GM12878 (cell line): Measurements from ENCODE around the gene PDGFD. TPM values are rescaled to one million over a fixed set of nuclear protein-coding genes. Genes with fewer than 3 reads are reported as not detected.

ENCODE experiments used
- ATAC-seq: fragments of 200-7000 bp; cut with Tn5 transposase; 3 replicates; pipeline ENCODE4 v1.9.1; 2020; ENCODE audit warnings: mild to moderate bottlenecking, moderate library complexity
- BruUV-seq: library from RNA; stranded (reverse); fragments of 400-500 nt; replicated peaks from 2 replicates; lab custom pipeline; 2021; lab: Mats Ljungman, UMichigan
- CTCF ChIA-PET: fragments of 300-600 bp; sonication (Branson Sonifier 250); formaldehyde crosslinking; extraction: SDS; loops from one replicate; lab custom pipeline; 2021; ENCODE audit warnings: inconsistent platforms; lab: Yijun Ruan, JAX
- POLR2A ChIA-PET: fragments of 350-600 bp; formaldehyde crosslinking; extraction: SDS; loops from one replicate; lab custom pipeline; 2021; ENCODE audit warnings: inconsistent platforms; lab: Charles Lee
- RAD21 ChIA-PET: fragments of 300-600 bp; sonication (Branson Sonifier 250); formaldehyde crosslinking; loops from one replicate; lab custom pipeline; 2023; ENCODE audit warnings: antibody characterized with exemption; ENCODE audit not compliant: unreplicated experiment; lab: Charles Lee
- SMC1A ChIA-PET: fragments of 300-600 bp; sonication (Branson Sonifier 250); formaldehyde crosslinking; loops from one replicate; lab custom pipeline; 2023; ENCODE audit not compliant: unreplicated experiment, uncharacterized antibody; lab: Charles Lee
- DNase-seq: peaks from one replicate; pipeline ENCODE4 v3.0.0-alpha.2; 2011; ENCODE audit warnings: low read depth, low spot score
- FAIRE-seq: peaks from 3 replicates; lab custom pipeline; 2011; peaks lifted over from hg19 to GRCh38; lab: Jason Lieb, UNC
- H2AFZ ChIP-seq: 2 replicates; pipeline ENCODE4 v1.6.0; 2011; ENCODE audit warnings: low read depth, low read length, control low read depth; ENCODE audit not compliant: control insufficient read depth
- H3K27ac ChIP-seq: 2 replicates; pipeline ENCODE4 v1.5.1; 2011; ENCODE audit warnings: control low read depth; ENCODE audit not compliant: control insufficient read depth, insufficient read depth
- H3K27me3 ChIP-seq, 2 experiments: replicated peaks in 1 of 2; 2 replicates each; pipeline versions ENCODE4 v1.6.0 to v1.6.1; 2011; ENCODE audit warnings: low read length in 1 of 2; ENCODE audit not compliant: control insufficient read depth in 2 of 2, insufficient read depth in 2 of 2
- H3K36me3 ChIP-seq, 2 experiments: 2 replicates each; pipeline ENCODE4 v1.5.1; 2011; ENCODE audit warnings: low read length in 1 of 2; ENCODE audit not compliant: control insufficient read depth in 2 of 2, insufficient read depth in 2 of 2
- H3K4me1 ChIP-seq: 2 replicates; pipeline ENCODE4 v1.6.1; 2011; ENCODE audit warnings: mild to moderate bottlenecking, low read length, moderate library complexity, mixed read lengths; ENCODE audit not compliant: control insufficient read depth, insufficient read depth
- H3K4me2 ChIP-seq: 2 replicates; pipeline ENCODE4 v1.6.0; 2011; ENCODE audit warnings: control low read depth; ENCODE audit not compliant: control insufficient read depth, insufficient read depth
- H3K4me3 ChIP-seq: fragments of 200-600 bp; sonication (generic); 2 replicates; pipeline ENCODE4 v1.5.1; 2016
- H3K79me2 ChIP-seq: 2 replicates; pipeline ENCODE4 v1.6.0; 2011; ENCODE audit warnings: low read length; ENCODE audit not compliant: control insufficient read depth, insufficient read depth
- H3K9ac ChIP-seq: 2 replicates; pipeline ENCODE4 v1.8.0; 2011; ENCODE audit warnings: low read length, control low read depth, mixed read lengths; ENCODE audit not compliant: control insufficient read depth, insufficient read depth
- H3K9me3 ChIP-seq: replicated peaks from 3 replicates; pipeline ENCODE4 v1.5.1; 2011; ENCODE audit warnings: mild to moderate bottlenecking, low read length; ENCODE audit not compliant: control insufficient read depth, insufficient read depth
- H4K20me1 ChIP-seq: 2 replicates; pipeline ENCODE4 v1.6.0; 2011; ENCODE audit not compliant: control insufficient read depth, insufficient read depth
- BMI1 ChIP-seq: fragments of 450-650 bp; IDR thresholded peaks from 2 replicates; pipeline ENCODE4 v1.6.1; 2016; ENCODE audit warnings: mild to moderate bottlenecking, moderate library complexity, borderline replicate concordance
- CHD4 ChIP-seq: fragments of 200-600 bp; sonication (generic); IDR thresholded peaks from 2 replicates; pipeline ENCODE4 v1.6.1; 2016; ENCODE audit warnings: mild to moderate bottlenecking
- ESRRA ChIP-seq: IDR thresholded peaks from 2 replicates; pipeline ENCODE4 v1.6.1; 2012; ENCODE audit warnings: mild to moderate bottlenecking, low read length, improper control_type of control experiment
- GABPA ChIP-seq: IDR thresholded peaks from 2 replicates; pipeline ENCODE4 v1.6.1; 2014; ENCODE audit warnings: antibody characterized with exemption, low read depth, mild to moderate bottlenecking, inconsistent platforms
- IRF3 ChIP-seq: fragments of 450-650 bp; IDR thresholded peaks from 2 replicates; pipeline ENCODE4 v1.6.1; 2014; ENCODE audit warnings: mild to moderate bottlenecking
- JUNB ChIP-seq: IDR thresholded peaks from 2 replicates; pipeline ENCODE4 v1.6.1; 2016; ENCODE audit warnings: antibody characterized with exemption, mild to moderate bottlenecking
- MAX ChIP-seq: IDR thresholded peaks from 2 replicates; pipeline ENCODE4 v1.6.1; 2012; ENCODE audit warnings: low read depth, low read length, improper control_type of control experiment
- MEF2A ChIP-seq: IDR thresholded peaks from 2 replicates; pipeline ENCODE4 v1.6.1; 2011; ENCODE audit warnings: low read depth, mild to moderate bottlenecking, low read length, moderate library complexity; ENCODE audit not compliant: insufficient read depth
- NFYB ChIP-seq: IDR thresholded peaks from 2 replicates; pipeline ENCODE4 v1.6.1; 2011; ENCODE audit warnings: low read depth, mild to moderate bottlenecking, low read length, improper control_type of control experiment, moderate library complexity; ENCODE audit not compliant: insufficient read depth
- NR2F1 ChIP-seq: fragments of 450-650 bp; conservative IDR thresholded peaks from 2 replicates; pipeline ENCODE4 v1.6.1; 2017; ENCODE audit warnings: mild to moderate bottlenecking
- PKNOX1 ChIP-seq: fragments of 450-650 bp; IDR thresholded peaks from 2 replicates; pipeline ENCODE4 v1.6.1; 2016; ENCODE audit warnings: mild to moderate bottlenecking
- SP1 ChIP-seq: IDR thresholded peaks from one replicate; pipeline ENCODE4 v1.6.1; 2011; ENCODE audit warnings: low read depth, low read length
- STAT1 ChIP-seq: fragments of 450-650 bp; conservative IDR thresholded peaks from 2 replicates; pipeline ENCODE4 v1.6.1; 2014; ENCODE audit warnings: antibody characterized with exemption, mild to moderate bottlenecking
- YY1 ChIP-seq: IDR thresholded peaks from 2 replicates; pipeline ENCODE4 v1.6.1; 2011; ENCODE audit warnings: low read depth, mild to moderate bottlenecking, low read length
- ZBED1 ChIP-seq: IDR thresholded peaks from 2 replicates; pipeline ENCODE4 v1.6.1; 2016; ENCODE audit warnings: borderline replicate concordance
- ZBTB33 ChIP-seq: fragments of 450-650 bp; IDR thresholded peaks from 2 replicates; pipeline ENCODE4 v1.6.1; 2017; ENCODE audit warnings: mild to moderate bottlenecking
- ZBTB4 ChIP-seq: fragments of 450-650 bp; formaldehyde crosslinking; IDR thresholded peaks from 2 replicates; pipeline ENCODE4 v1.4.0; 2022; ENCODE audit warnings: mild to moderate bottlenecking, moderate library complexity
- ZNF24 ChIP-seq: fragments of 450-650 bp; IDR thresholded peaks from 2 replicates; pipeline ENCODE4 v1.6.1; 2017; ENCODE audit warnings: antibody characterized with exemption, mild to moderate bottlenecking
- WGBS: methylation state at CpG from one replicate; pipeline ENCODE4 v1.1.6; 2016; ENCODE audit warnings: low lambda C conversion rate; ENCODE audit not compliant: insufficient replicate concordance, insufficient coverage; ENCODE audit errors: missing lambda C conversion rate; 5-methylcytosine and 5-hydroxymethylcytosine counted together
- in situ Hi-C: fragments of 300-500 bp; cut with MboI; formaldehyde crosslinking; loops from 9 replicates; pipeline ENCODE4 v1.14.3; 2018; ENCODE audit warnings: mixed read lengths
- intact Hi-C: fragments of 100-400 bp; cut with micrococcal nuclease; formaldehyde crosslinking; loops from one replicate; pipeline ENCODE4 v1.14.2; 2022; ENCODE audit not compliant: unreplicated experiment
- polyA plus RNA-seq, 11 experiments: library from polyadenylated mRNA; depleted of rRNA in 4 of 11; unstranded in 6 of 11; stranded (reverse) in 5 of 11; fragments of >200 nt; fragmentation: Nextera tagmentation in 4 of 11; fragmentation: Illumina TruSeq in 1 of 11; extraction: Ambion mirVana in 4 of 11; extraction: Trizol in 1 of 11; gene quantifications; 1 replicate in 1 of 11; 2 replicates in 10 of 11; pipeline versions ENCODE4 v1.2.1 to v1.2.3, GENCODE V29; 2011 to 2016; ENCODE audit warnings: inconsistent platforms in 2 of 11, missing spikeins in 2 of 11, low read depth in 1 of 11
- total RNA-seq, 4 experiments: library from RNA; depleted of rRNA in 3 of 4; stranded (reverse); fragments of >200 nt in 3 of 4; fragmentation: Illumina TruSeq in 1 of 4; extraction: Trizol in 1 of 4; gene quantifications; 2 replicates each; pipeline versions ENCODE4 v1.2.1 to v1.2.3, GENCODE V29; 2013 to 2021

PDGFD gene
- total and polyA plus RNA-seq, 10 of the 15 experiments (the other 5 are each of a cell fraction or from before 2014, with no cell fraction given) = 0.05 to 0.13 TPM; not detected in 8

GRCh38 chr11:104118105-104118744, 45.7 kb downstream of the PDGFD start:
- WGBS = 0% methylated on average over 1 of the region's 1 CpG
- no peaks in the 10 kb centered on the region for H3K36me3 ChIP-seq
- TF ChIP-seq MAX = no peak
- no peak for TF ChIP-seq IRF3
- no peak for TF ChIP-seq BMI1
- TF ChIP-seq PKNOX1 = no peak
- TF ChIP-seq STAT1 = no peak
- no peak for TF ChIP-seq JUNB
- no peak for TF ChIP-seq ZBED1
- TF ChIP-seq ESRRA = no peak
- TF ChIP-seq MEF2A = no peak
- TF ChIP-seq CHD4 = no peak
- no peak for TF ChIP-seq GABPA
- TF ChIP-seq NR2F1 = no peak
- TF ChIP-seq NFYB = no peak
- TF ChIP-seq ZBTB33 = no peak
- no peak for TF ChIP-seq ZBTB4
- no peak for TF ChIP-seq SP1
- TF ChIP-seq ZNF24 = no peak
- no peak for TF ChIP-seq YY1

More at GRCh38 chr11:104118105-104118744, 45.7 kb downstream of the PDGFD start:
- ChIA-PET POLR2A (no interaction called here), RAD21 (no interaction called here), SMC1A (no interaction called here), CTCF (no interaction called here)
- Histone ChIP-seq H3K79me2 (no peaks in the 10 kb centered on the region), H3K4me1 (no peaks in the 10 kb centered on the region), H3K4me3 (no peak overlapping the region), H3K9me3 (no peaks in the 10 kb centered on the region), H4K20me1 (no peaks in the 10 kb centered on the region), H3K27me3 (no peaks in the 10 kb centered on the region), H3K4me2 (no peak overlapping the region), H2AFZ (no peak overlapping the region), H3K9ac (no peak overlapping the region), H3K27ac (no peak overlapping the region)
- no peak for FAIRE-seq
- in situ Hi-C loops (no loop called here), intact Hi-C loops (no loop called here)
- no TSS peak for BruUV-seq
- no peak for ATAC-seq
- no peak for DNase-seq
